ENCODE data around the gene RAD51B.
"Not testable (repeated sequence)": the region's sequence is repeated elsewhere in the genome, so short reads cannot be mapped to it uniquely, and the experiment has no call there.

DNA sequence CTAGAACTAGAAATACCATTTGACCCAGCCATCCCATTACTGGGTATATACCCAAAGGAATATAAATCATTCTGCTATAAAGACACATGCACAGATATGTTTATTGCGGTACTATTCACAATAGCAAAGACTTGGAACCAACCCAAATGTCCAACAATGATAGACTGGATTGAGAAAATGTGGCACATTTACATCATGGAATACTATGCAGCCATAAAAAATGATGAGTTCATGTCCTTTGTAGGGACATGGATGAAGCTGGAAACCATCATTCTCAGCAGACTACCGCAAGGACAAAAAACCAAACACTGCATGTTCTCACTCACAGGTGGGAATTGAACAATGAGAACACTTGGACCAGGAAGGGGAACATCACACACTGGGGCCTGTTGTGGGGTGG is 229.2 kb downstream of the RAD51B start:
- TF ChIP-seq, protein P1, sequence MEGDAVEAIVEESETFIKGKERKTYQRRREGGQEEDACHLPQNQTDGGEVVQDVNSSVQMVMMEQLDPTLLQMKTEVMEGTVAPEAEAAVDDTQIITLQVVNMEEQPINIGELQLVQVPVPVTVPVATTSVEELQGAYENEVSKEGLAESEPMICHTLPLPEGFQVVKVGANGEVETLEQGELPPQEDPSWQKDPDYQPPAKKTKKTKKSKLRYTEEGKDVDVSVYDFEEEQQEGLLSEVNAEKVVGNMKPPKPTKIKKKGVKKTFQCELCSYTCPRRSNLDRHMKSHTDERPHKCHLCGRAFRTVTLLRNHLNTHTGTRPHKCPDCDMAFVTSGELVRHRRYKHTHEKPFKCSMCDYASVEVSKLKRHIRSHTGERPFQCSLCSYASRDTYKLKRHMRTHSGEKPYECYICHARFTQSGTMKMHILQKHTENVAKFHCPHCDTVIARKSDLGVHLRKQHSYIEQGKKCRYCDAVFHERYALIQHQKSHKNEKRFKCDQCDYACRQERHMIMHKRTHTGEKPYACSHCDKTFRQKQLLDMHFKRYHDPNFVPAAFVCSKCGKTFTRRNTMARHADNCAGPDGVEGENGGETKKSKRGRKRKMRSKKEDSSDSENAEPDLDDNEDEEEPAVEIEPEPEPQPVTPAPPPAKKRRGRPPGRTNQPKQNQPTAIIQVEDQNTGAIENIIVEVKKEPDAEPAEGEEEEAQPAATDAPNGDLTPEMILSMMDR (conservative IDR thresholded peaks at IDR 0.05; ENCODE audit: low read depth, low read length), result not testable (repeated sequence)
- TF ChIP-seq EZH2 (IDR thresholded peaks at IDR 0.05; ENCODE audit: low read length, unreplicated experiment), result not testable (repeated sequence)

All from PC-3 (cell line).